Activated B cell treated with CpG ODN at 0.5 μM for 24 hours (primary cell): ENCODE results near the gene PWWP2B. TPM values are rescaled to one million over a fixed set of nuclear protein-coding genes. Genes with fewer than 3 reads are reported as not detected.

Source experiments
- ATAC-seq: fragments of 200-7000 bp; cut with Tn5 transposase; one replicate; pipeline ENCODE4 v1.10.0; 2021; ENCODE audit warnings: low read depth, mild to moderate bottlenecking, moderate library complexity
- CTCF ChIA-PET: fragments of 350-600 bp; sonication (Branson Sonifier 250); formaldehyde crosslinking; loops from one replicate; lab custom pipeline; 2021; ENCODE audit warnings: antibody characterized with exemption; lab: Charles Lee
- POLR2A ChIA-PET: fragments of 350-600 bp; sonication (Branson Sonifier 250); formaldehyde crosslinking; loops from one replicate; lab custom pipeline; 2021; ENCODE audit warnings: antibody characterized with exemption; lab: Charles Lee
- DNase-seq: peaks from one replicate; pipeline ENCODE4 v3.0.0; 2022
- H3K27ac Mint-ChIP-seq: one replicate; pipeline ENCODE4 v1.8.0; 2020; ENCODE audit warnings: mixed read lengths
- H3K27me3 Mint-ChIP-seq: one replicate; pipeline ENCODE4 v1.8.0; 2021; ENCODE audit warnings: mixed read lengths
- H3K36me3 Mint-ChIP-seq: one replicate; pipeline ENCODE4 v1.8.0; 2021; ENCODE audit warnings: low read depth, mixed read lengths
- H3K4me1 Mint-ChIP-seq: one replicate; pipeline ENCODE4 v1.8.0; 2021; ENCODE audit warnings: mixed read lengths
- H3K4me3 Mint-ChIP-seq: one replicate; pipeline ENCODE4 v1.8.0; 2020; ENCODE audit warnings: mild to moderate bottlenecking, mixed read lengths
- H3K9me3 Mint-ChIP-seq: one replicate; pipeline ENCODE4 v1.8.0; 2020; ENCODE audit warnings: mixed read lengths
- CTCF ChIP-seq: fragments of 200-600 bp; IDR thresholded peaks from one replicate; pipeline ENCODE4 v1.8.0; 2022; ENCODE audit warnings: antibody characterized with exemption, mild to moderate bottlenecking
- intact Hi-C: fragments of 100-400 bp; cut with micrococcal nuclease; formaldehyde crosslinking; loops from one replicate; pipeline ENCODE4 v1.15.1; 2024
- total RNA-seq: library from RNA; stranded (reverse); gene quantifications from 2 replicates; pipeline ENCODE4 v1.2.3, GENCODE V29; 2022

PWWP2B gene
- total RNA-seq, 1 donor from 2014 or later = 13.4 TPM

- Mint-ChIP-seq H3K27me3 (no peaks in the 10 kb centered on the region), H3K9me3 (no peaks in the 10 kb centered on the region), H3K27ac (no peak overlapping the region), H3K4me1 (peaks cover 25% of the 10 kb centered on the region), H3K4me3 (no peak overlapping the region), H3K36me3 (no peaks in the 10 kb centered on the region)
- CTCF ChIA-PET = no interaction called here
- ATAC-seq = no peak
- DNase-seq = no peak
- intact Hi-C loops = no loop called here
- POLR2A ChIA-PET = no interaction called here
- TF ChIP-seq CTCF = no peak
These were observed 42.6 kb downstream of the PWWP2B start for GRCh38 chr10:132439424-132440163.

- ATAC-seq (no peak), DNase-seq (no peak)
- H3K4me3 Mint-ChIP-seq = no peak overlapping the region
- H3K9me3 Mint-ChIP-seq = no peaks in the 10 kb centered on the region
- POLR2A ChIA-PET = no interaction called here
- CTCF ChIA-PET = interaction anchor here (0.7 kb wide), 1 partner anchor 20 kb away, joined by 3 read pairs; no protein-coding TSS in a partner anchor
- intact Hi-C loops = no loop called here
- no peak for TF ChIP-seq CTCF
- no peaks in the 10 kb centered on the region for H3K27me3 Mint-ChIP-seq
- H3K27ac Mint-ChIP-seq = no peak overlapping the region
- peaks cover 28% of the 10 kb centered on the region for H3K4me1 Mint-ChIP-seq
- no peaks in the 10 kb centered on the region for H3K36me3 Mint-ChIP-seq
These were observed 44.0 kb downstream of the PWWP2B start for GRCh38 chr10:132440791-132441565.

GRCh38 chr10:132441818-132442524 lies 45.0 kb downstream of the PWWP2B start:
- intact Hi-C loops = no loop called here
- H3K9me3 Mint-ChIP-seq = no peaks in the 10 kb centered on the region
- H3K4me1 Mint-ChIP-seq = peaks cover 38% of the 10 kb centered on the region
- ChIA-PET CTCF (interaction anchor here (0.7 kb wide), 1 partner anchor 21 kb away, joined by 3 read pairs; no protein-coding TSS in a partner anchor), POLR2A (interaction anchor here (2.3 kb wide), 1 partner anchor 44 kb away, joined by 11 read pairs; the partner anchor contains the start of gene PWWP2B)
- H3K36me3 Mint-ChIP-seq = no peaks in the 10 kb centered on the region
- H3K4me3 Mint-ChIP-seq = no peak overlapping the region
- H3K27ac Mint-ChIP-seq = peak overlapping the region; percentile 39
- ATAC-seq = no peak
- no peak for DNase-seq
- no peak for TF ChIP-seq CTCF
- no peaks in the 10 kb centered on the region for H3K27me3 Mint-ChIP-seq

- Mint-ChIP-seq H3K36me3 (no peaks in the 10 kb centered on the region), H3K9me3 (no peaks in the 10 kb centered on the region), H3K4me3 (no peak overlapping the region), H3K27ac (no peak overlapping the region), H3K4me1 (peaks cover 44% of the 10 kb centered on the region), H3K27me3 (no peaks in the 10 kb centered on the region)
- ChIA-PET POLR2A (interaction anchor here (1.6 to 2.3 kb wide), 2 partner anchors 22 to 45 kb away, joined by 4 to 11 read pairs; partner anchors contain the start of gene PWWP2B), CTCF (interaction anchor here (1.4 to 1.6 kb wide), 2 partner anchors 45 to 53 kb away, joined by 3 to 9 read pairs; partner anchors contain the start of gene PWWP2B)
- DNase-seq (no peak), ATAC-seq (no peak)
- no peak for TF ChIP-seq CTCF
- intact Hi-C loops = loop anchor here (1.0 kb wide), 2 partner anchors 11 to 20 kb away; no protein-coding TSS in a partner anchor
These were observed 45.6 kb downstream of the PWWP2B start for GRCh38 chr10:132442636-132443035.
